Activated naive CD4-positive, alpha-beta T cell treated with anti-CD3 and anti-CD28 coated beads, Interleukin-2, amount 50 U/mL, for 24 hours (primary cell): Measurements from ENCODE around the gene CTSZ.
A peak's percentile ranks its signal among the peaks of the same experiment; 100 is the strongest.
"Not testable (repeated sequence)": the region's sequence is repeated elsewhere in the genome, so short reads cannot be mapped to it uniquely, and the experiment has no call there.

Experiments used
- H3K27ac Mint-ChIP-seq: one replicate; pipeline ENCODE4 v1.8.0; 2021; ENCODE audit warnings: mild to moderate bottlenecking, mixed read lengths
- H3K27me3 Mint-ChIP-seq: one replicate; pipeline ENCODE4 v1.8.0; 2021; ENCODE audit warnings: mixed read lengths
- H3K36me3 Mint-ChIP-seq: one replicate; pipeline ENCODE4 v1.8.0; 2021; ENCODE audit warnings: mixed read lengths
- H3K4me1 Mint-ChIP-seq: one replicate; pipeline ENCODE4 v1.8.0; 2021; ENCODE audit warnings: mixed read lengths
- H3K4me3 Mint-ChIP-seq: one replicate; pipeline ENCODE4 v1.8.0; 2021; ENCODE audit warnings: mild to moderate bottlenecking, mixed read lengths
- H3K9me3 Mint-ChIP-seq: one replicate; pipeline ENCODE4 v1.8.0; 2021; ENCODE audit warnings: mixed read lengths

The CTSZ gene

DNA sequence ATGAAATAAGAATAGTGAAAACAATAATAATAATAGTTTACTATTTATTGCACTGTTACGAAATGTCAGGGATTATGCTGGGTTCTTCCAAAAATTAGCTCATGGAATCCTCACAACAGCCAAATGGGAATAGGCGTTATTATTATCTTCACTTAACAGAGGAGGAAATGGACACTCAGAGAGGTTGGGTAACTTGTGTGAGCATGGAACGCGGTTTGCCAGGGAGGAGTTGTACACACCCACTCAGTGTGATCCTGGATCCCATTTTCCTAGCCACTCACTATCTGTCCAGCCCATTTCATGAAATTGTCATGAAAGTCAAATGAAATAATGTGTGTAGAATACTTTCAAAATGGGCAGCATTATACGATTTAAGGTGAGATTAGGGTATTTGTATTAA, 21.4 kb downstream of the CTSZ start:
- H3K27ac Mint-ChIP-seq, result peak overlapping the region; percentile 55
- no peaks in the 10 kb centered on the region for H3K9me3 Mint-ChIP-seq
- H3K4me1 Mint-ChIP-seq, result peaks cover 45% of the 10 kb centered on the region
- H3K36me3 Mint-ChIP-seq, result peaks cover 15% of the 10 kb centered on the region
- no peaks in the 10 kb centered on the region for H3K27me3 Mint-ChIP-seq
- H3K4me3 Mint-ChIP-seq, result no peak overlapping the region

DNA sequence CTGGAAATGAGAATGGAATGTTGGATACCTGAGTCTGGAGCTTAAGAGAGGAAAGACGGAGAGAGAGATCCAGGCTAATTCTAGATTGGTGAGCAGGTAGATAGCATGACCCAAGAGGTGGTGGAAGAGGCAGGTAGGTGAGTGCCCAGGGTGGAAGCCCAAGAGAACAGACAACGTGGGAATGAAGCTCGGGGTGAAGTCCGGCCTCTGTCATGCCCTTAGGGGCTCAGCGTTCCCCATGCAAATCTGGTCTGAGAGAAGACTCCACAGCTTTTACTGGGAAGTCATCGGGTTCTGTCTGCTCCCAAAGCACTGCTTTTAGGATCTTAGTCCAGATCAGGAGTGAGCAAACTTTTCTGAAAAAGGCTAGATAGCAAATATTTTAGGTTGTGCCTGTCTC, 22.4 kb downstream of the CTSZ start:
- Mint-ChIP-seq H3K27me3 (no peaks in the 10 kb centered on the region), H3K9me3 (no peaks in the 10 kb centered on the region), H3K4me1 (peaks cover 45% of the 10 kb centered on the region), H3K27ac (peak overlapping the region; percentile 42), H3K36me3 (peaks cover 15% of the 10 kb centered on the region), H3K4me3 (peak overlapping the region; percentile 32)

DNA sequence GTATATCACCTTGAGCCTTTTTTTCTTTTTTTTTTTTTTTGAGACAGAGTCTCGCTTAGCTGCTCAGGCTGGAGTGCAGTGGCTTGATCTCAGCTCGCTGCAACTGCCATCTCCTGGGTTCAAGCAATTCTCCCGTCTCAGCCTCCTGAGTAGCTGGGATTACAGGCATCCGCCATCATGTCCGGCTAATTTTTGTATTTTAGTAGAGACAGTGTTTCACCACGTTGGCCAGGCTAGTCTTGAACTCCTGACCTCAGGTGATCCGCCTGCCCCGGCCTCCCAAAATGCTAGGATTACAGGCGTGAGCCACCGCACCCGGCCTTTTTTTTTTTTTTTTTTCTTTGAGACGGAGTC, 24.0 kb downstream of the CTSZ start:
- H3K27me3 Mint-ChIP-seq, H3K36me3 Mint-ChIP-seq, H3K27ac Mint-ChIP-seq, H3K9me3 Mint-ChIP-seq: not testable (repeated sequence)
- Mint-ChIP-seq H3K4me3 (peak overlapping the region; percentile 94), H3K4me1 (peaks cover 45% of the 10 kb centered on the region)

DNA sequence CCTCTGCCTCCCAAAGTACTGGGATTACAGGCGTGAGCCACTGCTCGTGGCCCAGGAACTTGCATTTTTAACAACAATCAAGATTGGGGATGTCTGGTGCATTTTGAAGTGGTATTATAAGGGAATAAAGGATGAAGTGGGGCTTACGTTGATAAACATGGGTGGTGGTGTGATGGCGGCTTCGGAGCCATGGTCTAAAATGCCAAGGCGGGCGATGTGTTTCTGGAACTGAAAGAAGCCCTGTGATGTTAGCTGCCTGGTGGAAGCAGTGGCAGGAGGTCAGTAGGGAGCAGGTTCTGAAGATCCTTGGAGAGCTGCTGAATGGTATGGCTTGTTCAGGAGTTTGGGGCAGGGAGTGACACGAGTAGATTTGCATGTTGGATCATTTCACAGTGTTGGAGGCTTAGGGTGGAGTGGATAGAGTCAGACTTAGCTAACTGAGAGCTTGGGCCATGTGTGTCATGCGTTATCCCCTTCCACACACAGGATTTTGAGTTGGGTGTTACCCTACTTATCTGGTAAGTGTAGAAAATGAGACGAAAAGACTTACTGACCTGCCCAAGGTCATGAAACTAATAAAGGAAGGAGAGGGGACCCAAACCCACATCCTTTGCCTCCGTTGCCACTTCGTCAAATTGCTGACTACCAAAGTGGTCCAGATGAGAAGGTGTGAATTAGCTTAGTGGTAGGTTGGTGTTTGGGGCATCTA, 24.5 kb downstream of the CTSZ start:
- peaks cover 8% of the 10 kb centered on the region for H3K36me3 Mint-ChIP-seq
- peaks cover 45% of the 10 kb centered on the region for H3K4me1 Mint-ChIP-seq
- peak overlapping the region; percentile 87 for H3K27ac Mint-ChIP-seq
- peak overlapping the region; percentile 94 for H3K4me3 Mint-ChIP-seq
- H3K9me3 Mint-ChIP-seq, result no peaks in the 10 kb centered on the region
- H3K27me3 Mint-ChIP-seq, result no peaks in the 10 kb centered on the region

DNA sequence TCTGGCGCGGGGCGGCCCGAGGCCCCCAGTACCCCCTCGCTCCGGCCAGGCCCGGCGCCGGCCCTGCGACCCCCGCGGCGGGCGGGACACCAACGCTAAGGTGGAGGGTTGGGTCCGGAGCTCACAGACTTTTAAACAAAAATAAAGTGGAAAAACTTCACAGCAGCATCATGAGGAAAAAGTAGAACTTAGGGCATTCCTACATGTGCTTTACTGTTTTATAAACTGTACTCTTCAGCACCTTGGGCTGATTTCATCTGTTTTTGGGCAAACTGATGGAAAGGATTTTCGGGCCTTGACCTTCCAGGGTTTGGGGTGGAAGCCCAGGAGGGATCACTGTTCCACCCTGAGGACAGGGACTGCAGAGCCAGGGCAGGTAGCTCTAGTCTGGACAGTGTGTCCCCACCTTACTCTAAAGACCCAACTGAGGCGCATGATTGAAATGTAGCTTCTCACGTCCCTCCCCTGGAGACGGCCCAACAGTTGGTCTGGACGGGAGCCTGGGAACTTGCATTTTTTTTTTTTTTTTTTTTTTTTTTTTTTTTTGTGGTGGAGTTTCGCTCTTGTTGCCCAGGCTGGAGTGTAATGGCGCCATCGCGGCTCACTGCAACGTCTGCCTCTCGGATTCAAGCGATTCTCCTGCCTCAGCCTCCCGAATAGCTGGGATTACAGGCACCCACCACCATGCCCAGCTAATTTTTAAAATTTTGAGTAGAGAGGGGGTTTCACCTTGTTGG, 25.3 kb downstream of the CTSZ start:
- H3K4me3 Mint-ChIP-seq, result peak overlapping the region; percentile 94

DNA sequence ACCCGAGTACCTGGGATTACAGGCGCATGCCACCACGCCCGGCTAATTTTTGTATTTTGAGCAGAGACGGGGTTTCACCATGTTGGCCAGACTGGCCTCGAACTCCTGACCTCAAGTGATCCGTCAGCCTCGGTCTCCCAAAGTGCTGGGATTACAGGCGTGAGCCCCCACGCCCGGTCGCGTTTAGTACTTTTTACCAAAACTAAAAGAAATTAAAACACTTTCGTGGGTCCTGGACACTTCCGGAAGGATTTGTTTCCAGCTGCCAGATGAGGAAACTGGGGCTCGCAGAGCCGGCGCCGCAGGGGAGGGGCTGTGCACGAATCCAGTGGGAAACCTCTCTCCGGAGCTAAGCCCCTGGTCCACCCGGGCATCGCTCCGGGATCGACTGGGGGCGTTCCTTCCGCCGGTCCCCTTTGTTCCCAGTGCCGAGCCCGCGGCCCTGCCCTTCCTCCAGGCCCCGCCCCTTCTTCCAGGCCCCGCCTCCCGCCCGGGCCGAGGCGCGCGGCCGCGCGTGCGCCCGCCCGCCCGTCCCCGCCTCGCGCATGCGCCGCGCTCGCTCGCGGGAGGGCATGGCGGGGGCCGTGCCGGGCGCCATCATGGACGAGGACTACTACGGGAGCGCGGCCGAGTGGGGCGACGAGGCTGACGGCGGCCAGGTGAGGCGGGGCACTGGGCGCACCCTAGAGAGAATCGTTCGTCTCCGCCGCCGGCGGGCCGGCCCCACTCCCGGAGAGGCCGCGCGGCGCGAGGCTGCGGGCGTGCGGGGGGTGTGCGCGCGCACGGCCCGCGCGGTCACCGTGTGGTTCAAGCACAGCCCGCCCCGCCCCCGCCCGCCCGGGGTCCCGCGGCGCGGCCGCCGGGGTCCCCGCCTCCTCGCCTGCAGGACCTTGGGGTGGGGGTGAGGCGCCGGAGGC, 26.1 kb downstream of the CTSZ start, which contains the start of gene NELFCD:
NELFCD (plus strand) TSS at position 546 of the 917 bp plus-strand sequence; CDS start at position 600, 54 bp downstream.
- H3K27me3 Mint-ChIP-seq, result no peaks in the 10 kb centered on the region
- peaks cover 8% of the 10 kb centered on the region for H3K36me3 Mint-ChIP-seq
- peaks cover 36% of the 10 kb centered on the region for H3K4me1 Mint-ChIP-seq
- peaks cover 6% of the 10 kb centered on the region for H3K9me3 Mint-ChIP-seq
- H3K27ac Mint-ChIP-seq, result peak within 1 kb of the TSS; percentile 92
- peak within 1 kb of the TSS; percentile 94 for H3K4me3 Mint-ChIP-seq

More for the DNA sequence above, 25.3 kb downstream of the CTSZ start:
- Mint-ChIP-seq H3K4me1 (peaks cover 42% of the 10 kb centered on the region), H3K9me3 (peaks cover 1% of the 10 kb centered on the region), H3K36me3 (peaks cover 8% of the 10 kb centered on the region), H3K27ac (peak overlapping the region; percentile 92), H3K27me3 (no peaks in the 10 kb centered on the region)

DNA sequence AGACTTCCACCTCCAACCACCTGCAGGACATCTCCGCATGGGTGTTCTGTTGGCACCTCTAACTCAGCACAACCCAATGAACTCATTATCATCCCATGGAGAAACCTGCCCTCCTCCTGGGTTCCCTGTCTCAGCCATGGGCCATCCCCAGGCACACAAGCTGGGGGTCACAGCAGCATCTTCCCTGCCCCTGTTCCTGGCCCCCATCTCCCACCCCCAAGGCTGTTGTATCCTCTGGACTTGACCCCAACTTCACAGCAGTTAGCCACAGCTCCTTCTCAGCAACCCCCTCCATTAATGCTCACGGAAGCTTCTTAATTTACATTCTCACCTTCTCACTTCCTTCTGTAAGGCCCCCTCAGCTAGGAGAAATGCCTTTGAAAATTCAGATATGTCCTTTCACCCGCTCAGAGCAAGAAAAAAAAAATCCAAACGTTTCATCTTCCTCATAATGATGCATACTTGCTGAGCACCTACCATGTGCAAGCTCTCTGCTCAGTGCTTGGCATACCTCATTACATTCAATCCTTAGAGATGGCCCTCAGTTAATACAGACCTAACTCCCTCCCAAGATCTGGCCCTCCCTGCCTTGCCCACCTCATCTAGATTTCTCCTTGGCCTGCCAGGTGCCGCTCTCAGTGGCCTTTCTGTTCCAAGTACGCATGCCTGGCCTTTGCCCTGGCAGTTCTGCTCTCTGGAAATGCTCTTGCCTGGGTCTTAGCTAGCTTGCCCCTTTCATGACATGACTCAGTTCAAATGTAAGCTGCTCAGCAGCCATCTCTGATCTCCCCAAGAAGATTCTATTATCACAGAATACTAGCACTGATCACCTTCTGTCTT, 28.5 kb downstream of the CTSZ start:
- Mint-ChIP-seq H3K27me3 (no peaks in the 10 kb centered on the region), H3K4me3 (no peak overlapping the region), H3K4me1 (peaks cover 13% of the 10 kb centered on the region), H3K9me3 (peaks cover 6% of the 10 kb centered on the region), H3K36me3 (peaks cover 6% of the 10 kb centered on the region), H3K27ac (no peak overlapping the region)

DNA sequence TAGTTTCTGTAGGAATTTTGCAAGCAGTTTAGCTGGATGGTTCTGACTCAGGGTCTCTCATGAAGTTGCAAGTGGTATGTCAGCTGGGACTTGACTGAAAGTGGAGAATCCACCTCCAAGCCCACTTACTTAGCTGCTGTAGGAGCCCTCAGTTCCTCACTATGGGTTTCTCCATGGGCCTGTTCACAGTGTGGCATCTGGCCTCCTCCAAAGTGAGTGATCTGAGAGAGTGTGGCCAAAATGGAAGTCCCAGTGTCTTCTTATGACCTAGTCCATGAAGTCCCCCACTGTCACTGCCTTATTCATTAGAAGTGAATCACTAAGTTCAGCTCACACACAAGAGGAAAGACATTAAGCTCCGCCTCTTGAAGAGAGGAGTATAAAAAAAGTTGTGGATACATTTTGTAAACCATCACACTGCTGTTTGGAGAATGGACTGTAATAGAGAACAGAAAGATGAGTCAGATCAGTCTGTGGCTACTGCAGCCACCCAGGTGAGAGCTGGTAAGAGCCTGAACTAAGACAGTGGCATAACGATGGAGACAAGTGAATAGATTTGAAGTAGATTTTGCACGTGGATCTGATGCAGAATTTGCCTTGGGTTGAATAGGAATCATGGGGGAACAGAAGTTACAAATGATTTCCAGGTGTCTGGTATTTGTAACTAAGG, 30.9 kb downstream of the CTSZ start:
- Mint-ChIP-seq H3K4me3 (no peak overlapping the region), H3K4me1 (no peaks in the 10 kb centered on the region), H3K9me3 (peaks cover 6% of the 10 kb centered on the region), H3K27me3 (no peaks in the 10 kb centered on the region), H3K36me3 (peaks cover 3% of the 10 kb centered on the region), H3K27ac (no peak overlapping the region)

DNA sequence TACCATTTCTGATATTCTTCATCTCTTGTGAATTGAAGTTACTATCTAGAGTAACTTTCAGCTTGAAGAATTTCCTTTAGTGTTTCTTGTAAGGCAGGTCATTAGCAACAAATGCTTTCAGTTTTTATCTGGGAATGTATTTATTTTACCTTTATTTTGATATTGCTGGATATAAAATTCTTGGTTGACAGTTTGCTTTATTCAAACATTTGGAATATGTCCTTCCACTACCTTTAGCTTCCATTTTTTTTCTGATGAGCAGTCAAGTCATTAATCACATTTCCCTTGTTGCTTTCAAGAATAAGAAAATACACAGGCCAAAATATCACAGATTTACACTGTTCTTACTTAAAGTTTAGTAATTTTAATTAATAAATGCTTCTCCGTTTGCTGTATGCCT, 31.7 kb downstream of the CTSZ start:
- H3K27me3 Mint-ChIP-seq, result no peaks in the 10 kb centered on the region
- no peak overlapping the region for H3K27ac Mint-ChIP-seq
- H3K4me1 Mint-ChIP-seq, result no peaks in the 10 kb centered on the region
- H3K36me3 Mint-ChIP-seq, result peaks cover 3% of the 10 kb centered on the region
- H3K4me3 Mint-ChIP-seq, result no peak overlapping the region
- peaks cover 6% of the 10 kb centered on the region for H3K9me3 Mint-ChIP-seq

DNA sequence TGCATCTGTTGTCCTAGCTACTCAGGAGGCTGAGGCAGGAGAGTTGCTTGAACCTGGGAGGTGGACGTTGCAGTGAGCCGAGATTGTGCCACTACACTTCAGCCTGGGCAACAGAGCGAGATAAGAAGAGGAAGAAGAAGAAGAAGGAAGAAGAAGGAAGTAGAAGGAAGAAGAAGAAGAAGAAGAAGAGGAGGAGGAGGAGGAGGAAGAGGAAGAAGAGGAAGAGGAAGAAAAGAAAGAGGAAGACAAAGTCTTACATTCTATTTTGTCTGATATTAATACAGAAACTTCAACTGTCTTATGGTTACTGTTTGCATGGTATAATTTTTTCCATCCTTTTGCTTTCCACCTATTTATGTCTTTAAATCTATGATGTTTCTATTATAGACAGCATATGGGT, 33.2 kb downstream of the CTSZ start:
- Mint-ChIP-seq H3K27ac (no peak overlapping the region), H3K27me3 (no peaks in the 10 kb centered on the region), H3K4me3 (no peak overlapping the region), H3K9me3 (peaks cover 6% of the 10 kb centered on the region), H3K36me3 (peaks cover 3% of the 10 kb centered on the region), H3K4me1 (no peaks in the 10 kb centered on the region)

DNA sequence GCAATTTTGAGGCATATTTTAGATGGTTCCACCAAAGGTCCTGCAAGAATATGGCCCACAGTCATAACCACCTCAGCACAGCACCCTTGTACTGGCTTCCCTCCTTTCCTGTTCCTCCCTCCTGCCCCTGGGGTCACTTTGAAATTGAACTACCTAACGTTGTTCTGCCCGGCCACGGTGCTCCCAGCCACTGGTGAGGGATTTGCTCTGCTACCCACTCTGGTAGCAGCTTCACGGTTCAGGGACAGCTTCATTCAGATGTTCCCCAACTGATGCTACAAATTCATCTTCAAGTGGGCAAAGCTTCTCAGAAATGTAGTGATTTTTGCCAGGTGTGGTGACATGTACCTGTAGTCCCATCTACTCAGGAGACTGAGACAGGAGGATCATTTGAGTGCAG, 33.9 kb downstream of the CTSZ start:
- Mint-ChIP-seq H3K27me3 (peaks cover 2% of the 10 kb centered on the region), H3K9me3 (peaks cover 6% of the 10 kb centered on the region), H3K27ac (no peak overlapping the region), H3K4me1 (no peaks in the 10 kb centered on the region), H3K36me3 (peaks cover 3% of the 10 kb centered on the region), H3K4me3 (no peak overlapping the region)

DNA sequence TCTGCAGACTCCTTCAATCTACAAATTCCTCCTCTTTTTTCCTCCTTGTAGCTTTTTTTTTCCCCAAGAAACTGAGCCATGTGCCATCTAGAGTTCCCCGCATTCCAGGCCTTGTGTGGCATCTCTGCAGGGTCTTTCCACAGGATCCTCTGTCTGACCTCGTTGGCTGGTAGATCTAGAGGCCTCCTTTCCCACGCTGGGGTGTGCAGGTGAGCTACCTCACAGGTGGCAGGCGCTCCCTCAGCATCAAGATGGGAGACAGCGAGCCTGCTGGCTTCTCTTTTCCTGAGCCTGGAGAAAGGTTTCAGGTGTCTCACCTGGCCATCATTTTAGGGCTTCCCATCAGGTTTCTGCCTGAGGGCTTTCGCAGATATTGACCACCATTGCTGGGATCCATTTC, 35.6 kb downstream of the CTSZ start:
- Mint-ChIP-seq H3K4me3 (no peak overlapping the region), H3K27me3 (peaks cover 2% of the 10 kb centered on the region), H3K27ac (no peak overlapping the region), H3K4me1 (no peaks in the 10 kb centered on the region), H3K9me3 (peaks cover 1% of the 10 kb centered on the region), H3K36me3 (peaks cover 3% of the 10 kb centered on the region)

DNA sequence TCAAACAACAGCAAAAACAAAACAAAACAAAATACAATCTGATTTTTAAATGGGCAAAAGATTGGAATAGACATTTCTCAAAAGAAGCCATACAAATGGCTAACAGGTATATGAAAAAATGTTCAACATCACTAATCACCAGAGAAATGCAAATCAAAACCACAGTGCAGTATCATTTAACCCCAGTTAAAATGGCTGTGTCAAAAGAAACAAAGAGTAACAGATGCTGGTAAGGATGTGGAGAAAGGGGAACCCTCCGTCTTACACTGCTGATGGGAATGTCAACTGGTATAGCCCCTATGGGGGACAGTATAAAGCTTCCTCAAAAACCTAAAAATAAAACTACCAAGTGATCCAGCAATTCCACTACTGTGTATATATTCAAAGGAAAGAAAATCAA, 36.9 kb downstream of the CTSZ start:
- H3K27ac Mint-ChIP-seq, result no peak overlapping the region
- H3K27me3 Mint-ChIP-seq, result peaks cover 2% of the 10 kb centered on the region
- no peaks in the 10 kb centered on the region for H3K9me3 Mint-ChIP-seq
- H3K4me1 Mint-ChIP-seq, result no peaks in the 10 kb centered on the region
- H3K36me3 Mint-ChIP-seq, result peaks cover 1% of the 10 kb centered on the region
- H3K4me3 Mint-ChIP-seq, result no peak overlapping the region

DNA sequence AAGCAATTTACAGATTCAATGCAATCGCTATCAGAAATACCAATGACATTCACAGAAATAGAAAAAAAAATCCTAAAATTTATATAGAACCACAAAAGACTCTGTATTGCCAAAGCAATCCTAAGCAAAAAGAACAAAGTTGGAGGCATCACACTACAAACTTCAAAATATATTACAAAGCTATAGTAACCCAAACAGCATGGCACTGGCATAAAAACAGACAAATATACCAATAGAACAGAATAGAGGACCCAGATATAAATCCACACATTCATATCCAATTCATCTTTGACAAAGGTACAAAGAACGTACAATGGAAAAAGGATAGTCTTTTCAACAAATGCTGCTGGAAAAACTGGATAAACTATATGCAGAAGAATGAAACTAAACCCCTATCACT, 37.6 kb downstream of the CTSZ start:
- Mint-ChIP-seq H3K4me1 (no peaks in the 10 kb centered on the region), H3K9me3 (no peaks in the 10 kb centered on the region), H3K27me3 (peaks cover 2% of the 10 kb centered on the region), H3K36me3 (no peaks in the 10 kb centered on the region), H3K4me3 (no peak overlapping the region), H3K27ac (no peak overlapping the region)
